ENCODE measurements around the gene ADRA2B. TPM values are rescaled to one million over a fixed set of nuclear protein-coding genes. Genes with fewer than 3 reads are reported as not detected.

The ADRA2B gene
- total and polyA plus RNA-seq, 2 donors (not counting 1 experiment from before 2014, with no cell fraction given) = 0.27 to 0.46 TPM

GRCh38 chr2:96081042-96081441 is 35.3 kb downstream of the ADRA2B start:
- Histone ChIP-seq H2AFZ (ENCODE audit: insufficient read depth, low read depth, low read length, poor library complexity, severe bottlenecking) (no peak overlapping the region), H4K20me1 (ENCODE audit: control insufficient read depth, insufficient read depth, low read length, poor library complexity, severe bottlenecking) (no peaks in the 10 kb centered on the region), H3K4me2 (replicated peaks; ENCODE audit: low read depth, low read length, poor library complexity, severe bottlenecking) (no peak overlapping the region), H3K9me3 (ENCODE audit: control extremely low read depth in 1 of 3, control insufficient read depth in 2 of 3, insufficient read depth in 1 of 3, low read length in 2 of 3) (peaks cover 0 to 14% (median 0%) of the 10 kb centered on the region in 3 donors), H3K4me3 (ENCODE audit: control extremely low read depth in 1 of 5, extremely low read depth in 1 of 5, insufficient read depth in 1 of 5, low read depth in 2 of 5, low read length in 4 of 5) (no peak overlapping the region), H3K9ac (ENCODE audit: low read length) (no peak overlapping the region), H3K36me3 (replicated peaks in 1 of 2; ENCODE audit: control extremely low read depth in 1 of 2, control insufficient read depth in 1 of 2, extremely low read depth in 1 of 2, insufficient read depth in 2 of 2, low read length in 1 of 2) (no peaks in the 10 kb centered on the region), H3K27me3 (replicated peaks in 1 of 4; ENCODE audit: control extremely low read depth in 1 of 4, control insufficient read depth in 3 of 4, insufficient read depth in 4 of 4, low read length in 3 of 4) (peaks cover 0 to 10% (median 0%) of the 10 kb centered on the region in 4 experiments), H3K79me2 (ENCODE audit: control insufficient read depth, insufficient read depth, low read length) (no peaks in the 10 kb centered on the region), H3K4me1 (ENCODE audit: control insufficient read depth in 2 of 2, insufficient read depth in 2 of 2, low read length in 2 of 2) (no peaks in the 10 kb centered on the region), H3K27ac (ENCODE audit: low read length in 2 of 2) (no peak overlapping the region)
- POLR2A ChIA-PET = no interaction called here
- ATAC-seq (ENCODE audit: low read depth) = no peak
- WGBS (ENCODE audit: insufficient coverage) = no CpG with 5 or more reads among the region's 2 CpGs
- CTCF ChIA-PET = no interaction called here
- H3K4me1 Mint-ChIP-seq = no peaks in the 10 kb centered on the region
- intact Hi-C loops (cut with micrococcal nuclease) = no loop called here
- TF ChIP-seq CTCF (IDR thresholded peaks at IDR 0.05) (no peak), EZH2 (IDR thresholded peaks at IDR 0.05; ENCODE audit: borderline replicate concordance, insufficient read depth, low read depth, low read length, poor library complexity, severe bottlenecking) (no peak)
- peaks cover 37% of the 10 kb centered on the region for H3K27me3 Mint-ChIP-seq
- no peak overlapping the region for H3K4me3 Mint-ChIP-seq
- DNase-seq = no peak
- H3K9me3 Mint-ChIP-seq (ENCODE audit: insufficient read depth) = peaks cover under 1% of the 10 kb centered on the region
- H3K27ac Mint-ChIP-seq = no peak overlapping the region

- intact Hi-C loops (cut with micrococcal nuclease) = no loop called here
Observed at GRCh38 chr2:96075199-96075771, 41.1 kb downstream of the ADRA2B start.

More at GRCh38 chr2:96075199-96075771, 41.1 kb downstream of the ADRA2B start:
- Histone ChIP-seq H3K4me3 (ENCODE audit: control extremely low read depth in 1 of 5, extremely low read depth in 1 of 5, insufficient read depth in 1 of 5, low read depth in 2 of 5, low read length in 4 of 5) (no peak overlapping the region), H3K79me2 (ENCODE audit: control insufficient read depth, insufficient read depth, low read length) (no peaks in the 10 kb centered on the region), H4K20me1 (ENCODE audit: control insufficient read depth, insufficient read depth, low read length, poor library complexity, severe bottlenecking) (no peaks in the 10 kb centered on the region), H2AFZ (ENCODE audit: insufficient read depth, low read depth, low read length, poor library complexity, severe bottlenecking) (no peak overlapping the region), H3K27ac (ENCODE audit: low read length in 2 of 2) (no peak overlapping the region), H3K4me1 (ENCODE audit: control insufficient read depth in 2 of 2, insufficient read depth in 2 of 2, low read length in 2 of 2) (no peaks in the 10 kb centered on the region), H3K4me2 (replicated peaks; ENCODE audit: low read depth, low read length, poor library complexity, severe bottlenecking) (no peak overlapping the region), H3K27me3 (replicated peaks in 1 of 4; ENCODE audit: control extremely low read depth in 1 of 4, control insufficient read depth in 3 of 4, insufficient read depth in 4 of 4, low read length in 3 of 4) (no peaks in the 10 kb centered on the region), H3K9ac (ENCODE audit: low read length) (no peak overlapping the region), H3K9me3 (ENCODE audit: control extremely low read depth in 1 of 3, control insufficient read depth in 2 of 3, insufficient read depth in 1 of 3, low read length in 2 of 3) (peaks cover 0 to 7% (median 2%) of the 10 kb centered on the region in 3 donors), H3K36me3 (replicated peaks in 1 of 2; ENCODE audit: control extremely low read depth in 1 of 2, control insufficient read depth in 1 of 2, extremely low read depth in 1 of 2, insufficient read depth in 2 of 2, low read length in 1 of 2) (no peaks in the 10 kb centered on the region)
- Mint-ChIP-seq H3K27me3 (peaks cover 15% of the 10 kb centered on the region), H3K9me3 (ENCODE audit: insufficient read depth) (peaks cover 10% of the 10 kb centered on the region), H3K4me3 (no peak overlapping the region), H3K4me1 (no peaks in the 10 kb centered on the region), H3K27ac (no peak overlapping the region)
- DNase-seq = no peak
- ATAC-seq (ENCODE audit: low read depth) = no peak
- 100% methylated on average over 1 of the region's 2 CpGs for WGBS (ENCODE audit: insufficient coverage)
- POLR2A ChIA-PET = no interaction called here
- TF ChIP-seq CTCF (IDR thresholded peaks at IDR 0.05) = no peak
- no peak for TF ChIP-seq EZH2 (IDR thresholded peaks at IDR 0.05; ENCODE audit: borderline replicate concordance, insufficient read depth, low read depth, low read length, poor library complexity, severe bottlenecking)
- CTCF ChIA-PET = no interaction called here
